GM12878 (cell line): ENCODE measurements around the gene SETD4.

Experiments used
- EP300 ChIP-seq, 2 experiments: fragments of 150-350 bp in 1 of 2; IDR thresholded peaks; 2 replicates each; pipeline ENCODE4 v1.6.1; 2011 to 2012; ENCODE audit warnings: low read depth in 2 of 2, low read length in 2 of 2, borderline replicate concordance in 1 of 2, improper control_type of control experiment in 1 of 2, inconsistent platforms in 1 of 2; ENCODE audit not compliant: control insufficient read depth in 1 of 2
- FOS ChIP-seq: IDR thresholded peaks from 3 replicates; pipeline ENCODE4 v1.6.1; 2011; ENCODE audit warnings: borderline replicate concordance; ENCODE audit not compliant: insufficient read length; ENCODE audit errors: extremely low read depth
- HDAC6 ChIP-seq: fragments of 200-600 bp; sonication (generic); IDR thresholded peaks from one replicate; pipeline ENCODE4 v1.8.0; 2017; ENCODE audit warnings: antibody characterized with exemption; ENCODE audit not compliant: unreplicated experiment
- TF ChIP-seq, protein P1 (sequence below), 3 experiments: IDR thresholded peaks in 2 of 3; conservative IDR thresholded peaks in 1 of 3; 2 replicates each; pipeline ENCODE4 v1.5.1; 2011; ENCODE audit warnings: low read depth in 3 of 3, low read length in 3 of 3, mild to moderate bottlenecking in 3 of 3, control low read depth in 2 of 3, moderate library complexity in 2 of 3, inconsistent platforms in 1 of 3, mixed read lengths in 1 of 3; ENCODE audit not compliant: control insufficient read depth in 2 of 3, insufficient read depth in 1 of 3; ENCODE audit errors: extremely low read depth in 1 of 3
- TF ChIP-seq, protein P2 (sequence below): fragments of 150-350 bp; IDR thresholded peaks from 2 replicates; pipeline ENCODE4 v1.6.1; 2014; ENCODE audit warnings: mild to moderate bottlenecking, low read depth, low read length
- TF ChIP-seq, protein P3 (sequence below): fragments of 450-650 bp; IDR thresholded peaks from 2 replicates; pipeline ENCODE4 v1.6.1; 2016; ENCODE audit warnings: mild to moderate bottlenecking

DNA sequence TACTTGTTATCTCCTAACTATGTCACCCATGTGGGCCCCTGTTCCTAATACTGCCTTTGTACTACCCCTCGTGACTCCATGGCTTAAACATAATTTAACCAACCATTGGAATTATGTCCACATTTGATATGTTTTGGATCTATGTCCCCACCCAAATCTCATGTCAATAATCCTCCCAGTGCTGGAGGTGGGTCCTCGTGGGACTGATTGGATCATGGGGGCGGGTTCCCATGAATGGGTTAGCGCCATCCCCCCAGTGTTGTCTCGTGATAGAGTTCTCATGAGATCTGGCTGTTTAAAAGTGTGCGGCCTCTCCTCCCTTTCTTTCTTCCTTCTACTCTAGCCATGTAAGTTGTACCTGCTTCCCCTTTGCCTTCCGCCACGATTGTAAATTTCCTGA, 19.3 kb upstream of the SETD4 start:
- TF ChIP-seq FOS (no peak), EP300 (IDR thresholded peaks at IDR 0.05; ENCODE audit: borderline replicate concordance in 1 of 2, control insufficient read depth in 1 of 2, low read depth in 2 of 2, low read length in 2 of 2) (no peak), HDAC6 (no peak)
- TF ChIP-seq, protein P1, sequence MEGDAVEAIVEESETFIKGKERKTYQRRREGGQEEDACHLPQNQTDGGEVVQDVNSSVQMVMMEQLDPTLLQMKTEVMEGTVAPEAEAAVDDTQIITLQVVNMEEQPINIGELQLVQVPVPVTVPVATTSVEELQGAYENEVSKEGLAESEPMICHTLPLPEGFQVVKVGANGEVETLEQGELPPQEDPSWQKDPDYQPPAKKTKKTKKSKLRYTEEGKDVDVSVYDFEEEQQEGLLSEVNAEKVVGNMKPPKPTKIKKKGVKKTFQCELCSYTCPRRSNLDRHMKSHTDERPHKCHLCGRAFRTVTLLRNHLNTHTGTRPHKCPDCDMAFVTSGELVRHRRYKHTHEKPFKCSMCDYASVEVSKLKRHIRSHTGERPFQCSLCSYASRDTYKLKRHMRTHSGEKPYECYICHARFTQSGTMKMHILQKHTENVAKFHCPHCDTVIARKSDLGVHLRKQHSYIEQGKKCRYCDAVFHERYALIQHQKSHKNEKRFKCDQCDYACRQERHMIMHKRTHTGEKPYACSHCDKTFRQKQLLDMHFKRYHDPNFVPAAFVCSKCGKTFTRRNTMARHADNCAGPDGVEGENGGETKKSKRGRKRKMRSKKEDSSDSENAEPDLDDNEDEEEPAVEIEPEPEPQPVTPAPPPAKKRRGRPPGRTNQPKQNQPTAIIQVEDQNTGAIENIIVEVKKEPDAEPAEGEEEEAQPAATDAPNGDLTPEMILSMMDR (IDR thresholded peaks at IDR 0.05 in 2 of 3, conservative IDR thresholded peaks at IDR 0.05 in 1 of 3; ENCODE audit: control insufficient read depth in 2 of 3, extremely low read depth in 1 of 3, insufficient read depth in 1 of 3, low read depth in 3 of 3, low read length in 3 of 3): no peak
- TF ChIP-seq, protein P2, sequence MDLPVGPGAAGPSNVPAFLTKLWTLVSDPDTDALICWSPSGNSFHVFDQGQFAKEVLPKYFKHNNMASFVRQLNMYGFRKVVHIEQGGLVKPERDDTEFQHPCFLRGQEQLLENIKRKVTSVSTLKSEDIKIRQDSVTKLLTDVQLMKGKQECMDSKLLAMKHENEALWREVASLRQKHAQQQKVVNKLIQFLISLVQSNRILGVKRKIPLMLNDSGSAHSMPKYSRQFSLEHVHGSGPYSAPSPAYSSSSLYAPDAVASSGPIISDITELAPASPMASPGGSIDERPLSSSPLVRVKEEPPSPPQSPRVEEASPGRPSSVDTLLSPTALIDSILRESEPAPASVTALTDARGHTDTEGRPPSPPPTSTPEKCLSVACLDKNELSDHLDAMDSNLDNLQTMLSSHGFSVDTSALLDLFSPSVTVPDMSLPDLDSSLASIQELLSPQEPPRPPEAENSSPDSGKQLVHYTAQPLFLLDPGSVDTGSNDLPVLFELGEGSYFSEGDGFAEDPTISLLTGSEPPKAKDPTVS: no peak
- TF ChIP-seq, protein P3, sequence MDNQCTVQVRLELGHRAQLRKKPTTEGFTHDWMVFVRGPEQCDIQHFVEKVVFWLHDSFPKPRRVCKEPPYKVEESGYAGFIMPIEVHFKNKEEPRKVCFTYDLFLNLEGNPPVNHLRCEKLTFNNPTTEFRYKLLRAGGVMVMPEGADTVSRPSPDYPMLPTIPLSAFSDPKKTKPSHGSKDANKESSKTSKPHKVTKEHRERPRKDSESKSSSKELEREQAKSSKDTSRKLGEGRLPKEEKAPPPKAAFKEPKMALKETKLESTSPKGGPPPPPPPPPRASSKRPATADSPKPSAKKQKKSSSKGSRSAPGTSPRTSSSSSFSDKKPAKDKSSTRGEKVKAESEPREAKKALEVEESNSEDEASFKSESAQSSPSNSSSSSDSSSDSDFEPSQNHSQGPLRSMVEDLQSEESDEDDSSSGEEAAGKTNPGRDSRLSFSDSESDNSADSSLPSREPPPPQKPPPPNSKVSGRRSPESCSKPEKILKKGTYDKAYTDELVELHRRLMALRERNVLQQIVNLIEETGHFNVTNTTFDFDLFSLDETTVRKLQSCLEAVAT: no peak
